IPS-18c (cell line): ENCODE measurements around the gene CHI3L1.

Experiments used
- H3K4me3 ChIP-seq: 2 replicates; pipeline ENCODE4 v1.7.0; 2013; ENCODE audit warnings: low read depth, mild to moderate bottlenecking, low read length, moderate library complexity; ENCODE audit not compliant: insufficient read depth
- H3K9me3 ChIP-seq: one replicate; pipeline ENCODE4 v1.6.1; 2013; ENCODE audit warnings: mild to moderate bottlenecking, low read length, moderate library complexity; ENCODE audit not compliant: control insufficient read depth, insufficient read depth

Gene CHI3L1

DNA sequence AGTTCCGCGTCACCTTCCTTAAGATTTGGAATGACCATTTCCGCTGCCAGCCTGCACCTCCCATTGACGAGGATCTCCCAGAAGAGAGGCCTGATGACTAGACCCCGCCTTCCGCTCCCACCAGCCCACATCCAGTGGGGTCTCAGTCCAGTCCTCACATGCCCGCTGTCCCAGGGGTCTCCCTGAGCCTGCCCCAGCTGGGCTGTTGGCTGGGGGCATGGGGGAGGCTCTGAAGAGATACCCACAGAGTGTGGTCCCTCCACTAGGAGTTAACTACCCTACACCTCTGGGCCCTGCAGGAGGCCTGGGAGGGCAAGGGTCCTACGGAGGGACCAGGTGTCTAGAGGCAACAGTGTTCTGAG lies 20.7 kb downstream of the CHI3L1 start:
- H3K9me3 ChIP-seq = no peaks in the 10 kb centered on the region
- H3K4me3 ChIP-seq = no peak overlapping the region

DNA sequence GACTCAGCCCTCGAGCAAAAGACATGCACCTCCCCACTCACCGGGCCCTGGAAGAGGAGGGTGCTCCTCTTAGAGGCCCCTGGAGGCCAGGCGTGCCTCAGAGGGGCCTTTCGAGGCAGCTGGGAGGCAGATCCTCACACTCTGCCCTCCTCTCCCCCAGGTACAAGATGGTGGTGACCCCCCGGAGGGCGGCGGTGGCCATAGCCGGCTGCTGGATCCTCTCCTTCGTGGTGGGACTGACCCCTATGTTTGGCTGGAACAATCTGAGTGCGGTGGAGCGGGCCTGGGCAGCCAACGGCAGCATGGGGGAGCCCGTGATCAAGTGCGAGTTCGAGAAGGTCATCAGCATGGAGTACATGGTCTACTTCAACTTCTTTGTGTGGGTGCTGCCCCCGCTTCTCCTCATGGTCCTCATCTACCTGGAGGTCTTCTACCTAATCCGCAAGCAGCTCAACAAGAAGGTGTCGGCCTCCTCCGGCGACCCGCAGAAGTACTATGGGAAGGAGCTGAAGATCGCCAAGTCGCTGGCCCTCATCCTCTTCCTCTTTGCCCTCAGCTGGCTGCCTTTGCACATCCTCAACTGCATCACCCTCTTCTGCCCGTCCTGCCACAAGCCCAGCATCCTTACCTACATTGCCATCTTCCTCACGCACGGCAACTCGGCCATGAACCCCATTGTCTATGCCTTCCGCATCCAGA lies 21.3 kb downstream of the CHI3L1 start:
- no peak overlapping the region for H3K4me3 ChIP-seq
- H3K9me3 ChIP-seq = no peaks in the 10 kb centered on the region

DNA sequence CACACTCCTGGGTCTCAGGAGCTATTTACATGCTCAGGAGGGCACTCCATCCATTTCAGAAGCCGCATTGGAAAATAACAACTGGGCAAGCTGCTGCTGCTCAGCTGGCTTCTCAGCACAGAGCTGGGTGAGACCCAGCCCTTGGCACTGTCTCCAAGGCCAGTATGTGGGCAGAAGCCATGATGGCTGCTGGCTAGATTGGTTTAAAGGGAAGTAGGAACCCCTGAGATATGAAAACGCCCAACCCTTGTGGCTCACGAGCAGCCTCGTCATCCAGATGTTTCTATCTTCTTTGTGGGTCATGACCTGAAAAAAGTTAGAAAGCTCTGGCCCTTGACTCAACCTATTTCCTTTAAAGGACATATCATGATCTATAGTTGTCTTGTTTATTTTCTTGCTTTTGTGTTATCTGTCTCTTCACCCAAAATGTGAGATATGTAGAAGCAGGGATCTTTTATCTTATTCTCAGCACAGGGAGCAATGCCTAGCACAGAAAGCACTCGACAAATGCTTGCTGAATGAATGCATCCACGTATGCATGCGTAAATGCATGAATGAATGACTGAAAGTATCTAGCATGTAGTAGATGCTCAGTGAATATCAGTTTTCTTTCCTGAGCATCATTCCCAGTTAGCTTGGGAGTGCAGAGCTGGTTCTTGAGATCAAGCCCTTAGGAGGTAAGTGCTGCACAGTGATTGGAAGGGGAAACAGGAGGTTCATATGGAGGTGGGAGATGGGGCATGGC lies 22.4 kb downstream of the CHI3L1 start:
- no peak overlapping the region for H3K4me3 ChIP-seq
- no peaks in the 10 kb centered on the region for H3K9me3 ChIP-seq

DNA sequence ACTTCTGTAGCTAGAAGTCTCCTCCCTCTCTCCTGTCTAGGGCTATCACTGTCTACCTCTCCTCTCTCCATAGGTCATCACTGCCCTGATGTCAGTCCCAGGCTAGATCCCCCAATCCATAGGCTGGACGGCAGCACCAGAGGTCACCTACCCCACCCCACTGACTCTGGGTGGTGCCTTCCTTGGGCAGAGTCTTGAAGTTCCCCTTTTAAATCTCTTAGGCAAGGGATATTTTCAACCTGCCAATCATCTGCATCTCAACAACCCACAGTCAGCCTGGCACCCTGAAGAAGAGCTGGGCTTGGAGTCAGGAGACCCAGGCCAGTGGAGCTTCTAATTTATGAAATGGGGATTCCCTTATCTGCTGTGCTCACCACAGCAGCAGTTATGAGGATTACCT lies 24.1 kb downstream of the CHI3L1 start:
- H3K4me3 ChIP-seq = no peak overlapping the region
- no peaks in the 10 kb centered on the region for H3K9me3 ChIP-seq

DNA sequence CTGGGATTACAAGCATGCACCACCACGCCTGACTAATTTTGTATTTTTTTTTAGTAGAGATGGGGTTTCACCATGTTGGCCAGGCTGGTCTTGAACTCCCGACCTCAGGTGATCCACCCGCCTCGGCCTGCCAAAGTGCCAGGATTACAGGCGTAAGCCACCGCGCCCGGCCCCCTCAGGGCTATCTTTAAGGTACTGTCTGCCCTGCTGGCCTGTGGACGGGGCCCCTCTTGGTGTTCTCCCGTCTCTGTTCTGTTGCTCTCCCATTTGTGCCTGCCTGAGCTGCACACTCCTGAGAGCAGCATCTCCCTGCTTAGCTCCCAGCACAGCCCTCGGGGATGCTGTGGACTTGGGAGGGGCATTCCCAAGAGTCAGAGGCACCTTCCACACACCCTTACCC lies 24.8 kb downstream of the CHI3L1 start:
- no peak overlapping the region for H3K4me3 ChIP-seq
- H3K9me3 ChIP-seq = no peaks in the 10 kb centered on the region

DNA sequence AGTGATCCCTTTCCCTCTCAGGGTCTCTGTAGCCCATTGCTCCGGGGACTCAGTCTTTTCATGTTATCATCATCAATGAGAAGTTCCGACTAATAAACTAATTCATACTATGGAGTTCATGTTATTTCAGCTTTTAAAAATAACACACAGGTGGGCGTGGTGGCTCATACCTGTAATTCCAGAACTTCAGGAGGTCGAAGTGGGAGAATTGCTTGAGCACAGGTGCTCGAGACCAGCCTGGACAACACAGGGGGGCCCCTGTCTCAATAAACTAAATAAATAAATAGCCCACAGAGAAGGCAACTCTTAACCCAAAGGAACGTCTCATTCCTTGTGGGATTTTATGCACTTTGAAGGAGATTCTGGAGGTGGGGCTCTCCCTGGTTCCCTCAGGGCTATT lies 25.3 kb downstream of the CHI3L1 start:
- Histone ChIP-seq H3K9me3 (no peaks in the 10 kb centered on the region), H3K4me3 (no peak overlapping the region)

DNA sequence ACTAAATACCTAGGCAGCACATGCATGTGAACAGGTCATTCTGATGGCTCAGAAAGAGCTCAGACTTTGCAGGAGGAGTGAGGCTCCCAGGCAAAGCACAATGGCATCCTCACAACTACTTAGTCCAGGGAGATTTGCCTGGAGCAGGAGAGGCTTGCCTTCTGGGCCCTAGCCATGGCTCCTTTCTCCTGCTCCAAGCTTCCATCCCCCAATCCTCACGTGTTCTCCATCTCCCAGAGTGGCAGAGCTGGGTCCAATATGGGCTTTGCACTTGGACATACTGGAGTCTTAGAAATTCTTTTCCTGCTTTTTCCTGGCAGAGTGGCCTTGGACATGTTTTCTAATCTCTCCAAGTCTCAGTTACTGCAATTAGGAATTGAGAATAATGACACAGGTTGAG lies 26.7 kb downstream of the CHI3L1 start:
- Histone ChIP-seq H3K9me3 (no peaks in the 10 kb centered on the region), H3K4me3 (no peak overlapping the region)

DNA sequence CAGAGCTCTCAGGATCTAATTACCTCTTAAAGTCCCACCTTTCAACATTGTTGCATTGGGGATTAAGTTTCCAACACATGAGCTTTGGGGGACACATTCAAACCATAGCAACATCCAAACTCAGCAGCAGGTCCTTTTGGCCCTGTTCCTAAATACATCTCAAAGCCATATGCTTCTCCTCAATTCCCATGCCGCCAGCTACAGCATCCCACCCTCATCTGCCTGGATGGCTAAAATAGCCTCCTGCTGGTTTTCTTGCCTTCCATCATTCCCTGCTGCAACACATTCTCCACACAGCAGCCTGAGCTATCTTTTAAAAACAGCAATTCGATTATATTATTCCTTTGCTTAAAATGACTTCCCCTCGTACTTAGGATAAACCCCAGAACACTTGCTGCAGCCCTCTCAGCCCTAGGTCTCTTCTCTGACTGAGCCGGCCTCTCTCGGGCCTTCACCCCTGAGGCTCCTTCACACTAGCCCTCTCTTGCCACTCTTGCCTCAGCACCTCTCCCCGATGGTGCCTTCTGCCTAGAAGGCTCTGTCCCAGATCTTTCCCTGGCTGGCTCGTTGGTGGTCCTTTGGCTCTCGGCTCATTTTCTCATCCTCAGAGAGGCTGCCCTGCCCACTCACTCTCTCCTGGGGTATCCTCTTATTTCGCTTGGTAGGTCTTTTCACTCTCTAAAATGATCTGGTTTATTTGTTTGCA lies 27.4 kb downstream of the CHI3L1 start:
- no peak overlapping the region for H3K4me3 ChIP-seq

DNA sequence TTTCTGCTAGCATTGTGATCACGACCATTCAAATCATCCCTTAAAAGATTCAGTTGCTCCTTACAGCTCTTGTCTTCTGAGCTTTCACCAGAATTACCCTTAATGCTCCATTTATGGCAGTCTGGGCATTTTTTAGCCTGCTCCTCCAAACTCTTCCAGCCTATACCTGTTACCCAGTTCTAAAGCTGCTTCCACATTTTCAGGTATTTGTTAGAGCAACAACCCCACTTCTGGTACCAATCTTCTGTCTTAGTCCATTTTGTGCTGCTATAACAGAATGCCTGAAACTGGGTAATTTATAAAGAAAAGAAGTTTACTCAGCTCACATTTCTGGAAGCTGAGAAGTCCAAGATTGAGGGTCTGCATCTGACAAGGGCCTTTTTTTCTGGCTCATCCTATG lies 28.1 kb downstream of the CHI3L1 start:
- H3K4me3 ChIP-seq = no peak overlapping the region
- H3K9me3 ChIP-seq = no peaks in the 10 kb centered on the region

More for the DNA sequence above, 27.4 kb downstream of the CHI3L1 start:
- H3K9me3 ChIP-seq = no peaks in the 10 kb centered on the region

DNA sequence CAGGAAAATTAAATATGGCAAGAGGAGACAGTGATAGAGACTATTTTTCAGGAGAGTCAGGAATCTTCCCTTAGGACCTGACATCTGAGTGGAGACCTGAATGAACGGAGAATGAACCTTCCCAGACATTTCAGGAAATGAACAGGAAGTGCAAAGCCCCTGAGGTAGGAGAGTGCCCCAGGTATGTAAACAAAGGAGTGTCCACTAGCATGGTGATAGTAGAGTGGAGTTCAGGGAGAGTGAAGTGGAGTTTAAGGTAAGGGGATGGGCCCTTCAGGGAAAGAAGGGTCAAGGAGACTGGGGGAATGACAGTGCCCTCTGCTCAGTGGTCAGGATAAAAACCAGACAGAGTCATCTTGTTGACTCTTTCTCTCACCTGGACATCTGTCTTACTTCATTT lies 30.2 kb downstream of the CHI3L1 start:
- Histone ChIP-seq H3K4me3 (no peak overlapping the region), H3K9me3 (no peaks in the 10 kb centered on the region)

DNA sequence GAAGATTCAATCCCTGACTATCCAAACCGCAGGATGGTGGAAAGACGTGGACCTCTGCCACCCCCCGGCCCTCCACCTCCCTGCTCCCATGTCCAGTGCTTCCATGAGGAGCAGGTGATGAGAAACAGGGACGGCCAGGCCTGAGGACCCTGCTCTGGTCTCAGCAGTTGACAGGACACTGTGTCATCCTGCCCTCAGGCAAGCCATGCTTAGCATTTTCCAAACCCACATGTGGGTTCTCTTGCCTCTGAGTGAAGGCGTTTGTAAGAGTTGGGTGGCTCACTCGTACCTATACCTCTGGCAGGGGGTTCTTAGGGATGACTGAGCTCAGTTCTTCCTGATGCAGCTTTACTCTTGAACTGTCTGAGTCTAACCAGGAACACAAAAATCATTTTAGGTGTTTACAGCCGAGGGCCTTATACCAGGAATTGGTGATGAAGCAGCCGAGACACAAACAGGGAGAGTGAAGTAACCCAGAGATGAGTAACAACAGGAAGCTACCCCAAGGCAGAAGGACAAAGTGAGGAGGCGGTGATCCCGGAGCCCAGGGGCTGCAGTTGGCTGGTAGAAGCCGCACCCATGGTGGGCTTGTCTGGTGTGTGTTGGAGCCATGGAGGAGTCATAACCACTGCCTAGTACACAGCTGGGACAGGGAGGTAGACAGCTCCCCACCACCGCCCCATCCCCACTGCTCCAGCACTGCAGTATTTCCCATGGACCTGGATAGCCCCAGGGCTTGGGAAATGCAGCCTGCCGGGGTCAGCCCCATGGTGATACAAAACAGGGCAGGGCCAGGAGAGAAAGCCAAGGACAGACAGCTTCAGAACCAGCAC lies 32.3 kb downstream of the CHI3L1 start:
- Histone ChIP-seq H3K9me3 (no peaks in the 10 kb centered on the region), H3K4me3 (no peak overlapping the region)

DNA sequence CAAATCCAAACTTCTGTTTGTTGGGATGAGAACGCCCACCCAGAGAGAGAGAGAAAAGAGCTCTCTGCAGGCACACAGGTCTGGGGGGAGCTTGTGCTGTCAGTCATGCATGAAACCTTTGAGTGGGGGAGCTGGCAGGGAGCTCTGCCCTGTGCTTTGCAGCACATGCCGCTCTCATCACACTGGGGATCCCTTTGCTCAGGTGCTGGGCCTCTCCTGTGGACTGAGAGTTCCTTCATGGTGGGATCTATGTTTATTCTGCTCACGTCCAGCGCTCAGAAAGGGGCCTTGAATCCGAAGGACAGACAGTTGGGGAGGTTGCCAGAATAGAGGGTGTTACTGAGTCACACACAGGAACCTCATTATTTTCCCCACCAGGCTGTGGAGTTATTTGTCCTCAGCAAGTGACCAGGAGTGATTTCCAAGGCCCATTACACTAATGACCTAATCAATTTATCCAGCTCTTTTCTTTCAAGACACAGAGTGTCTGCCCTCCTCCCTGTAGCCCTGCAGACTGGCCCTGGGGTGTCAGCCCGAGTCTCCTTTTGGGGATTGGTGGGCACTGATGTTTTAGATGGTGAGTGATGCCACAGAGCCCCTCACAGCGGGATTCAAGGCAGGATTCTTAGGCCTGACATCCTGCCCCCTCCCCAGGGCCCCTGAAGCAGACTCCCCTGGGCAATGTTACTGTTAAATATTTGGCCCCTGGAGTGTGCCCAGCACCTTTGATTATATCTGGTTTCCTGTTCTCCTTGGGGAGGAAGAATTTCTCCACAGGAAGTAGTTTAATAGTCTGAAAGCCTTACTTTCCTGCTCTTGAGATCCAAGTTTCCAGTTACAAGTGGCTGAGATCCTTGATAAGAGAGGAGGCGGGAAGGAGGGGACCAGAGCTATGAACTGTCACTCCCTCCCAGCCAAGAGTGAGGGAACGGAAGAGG lies 33.2 kb downstream of the CHI3L1 start:
- H3K4me3 ChIP-seq = no peak overlapping the region
- H3K9me3 ChIP-seq = no peaks in the 10 kb centered on the region

DNA sequence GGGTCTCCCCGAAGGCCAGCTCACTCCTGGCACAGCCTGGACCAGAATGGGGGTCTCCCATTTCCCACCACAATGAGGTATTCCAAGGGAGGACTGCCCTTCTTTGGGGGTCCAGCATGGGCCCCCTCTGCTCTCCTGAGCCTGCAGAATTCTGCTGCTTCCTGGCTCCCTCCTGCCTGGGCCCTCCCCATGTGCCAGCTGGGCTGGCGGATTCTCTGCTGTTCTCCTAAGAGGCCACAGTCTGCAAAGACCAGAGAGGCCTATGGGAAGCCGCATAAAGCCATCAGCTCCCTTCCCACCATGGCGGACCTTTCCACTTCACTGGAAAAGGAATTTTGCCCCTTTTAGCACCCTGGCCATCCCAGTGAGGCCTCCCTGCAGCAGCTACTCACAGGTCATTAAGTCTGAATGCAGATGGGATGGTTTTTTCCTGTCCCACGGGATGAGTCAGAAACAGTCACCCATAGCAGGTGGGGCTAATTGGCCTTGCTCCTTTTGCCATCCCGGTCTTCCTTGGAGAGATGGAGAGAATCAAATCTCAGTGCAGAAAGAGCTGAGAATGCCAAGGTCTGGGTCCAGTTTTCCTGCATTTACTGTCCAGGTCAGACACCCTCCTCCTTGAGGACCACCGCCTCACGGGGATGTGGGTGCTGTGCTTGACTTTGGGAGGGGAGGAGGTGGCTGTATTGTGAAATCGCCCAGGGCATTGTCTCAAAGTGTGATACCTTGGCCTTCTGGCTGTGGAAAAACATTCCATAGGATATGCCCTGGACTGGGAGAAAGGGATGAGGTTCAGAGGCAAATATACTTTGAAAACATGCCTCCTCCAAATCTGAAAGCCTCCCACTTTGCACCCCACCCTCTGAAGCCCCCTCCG lies 34.1 kb downstream of the CHI3L1 start:
- no peaks in the 10 kb centered on the region for H3K9me3 ChIP-seq
- no peak overlapping the region for H3K4me3 ChIP-seq

DNA sequence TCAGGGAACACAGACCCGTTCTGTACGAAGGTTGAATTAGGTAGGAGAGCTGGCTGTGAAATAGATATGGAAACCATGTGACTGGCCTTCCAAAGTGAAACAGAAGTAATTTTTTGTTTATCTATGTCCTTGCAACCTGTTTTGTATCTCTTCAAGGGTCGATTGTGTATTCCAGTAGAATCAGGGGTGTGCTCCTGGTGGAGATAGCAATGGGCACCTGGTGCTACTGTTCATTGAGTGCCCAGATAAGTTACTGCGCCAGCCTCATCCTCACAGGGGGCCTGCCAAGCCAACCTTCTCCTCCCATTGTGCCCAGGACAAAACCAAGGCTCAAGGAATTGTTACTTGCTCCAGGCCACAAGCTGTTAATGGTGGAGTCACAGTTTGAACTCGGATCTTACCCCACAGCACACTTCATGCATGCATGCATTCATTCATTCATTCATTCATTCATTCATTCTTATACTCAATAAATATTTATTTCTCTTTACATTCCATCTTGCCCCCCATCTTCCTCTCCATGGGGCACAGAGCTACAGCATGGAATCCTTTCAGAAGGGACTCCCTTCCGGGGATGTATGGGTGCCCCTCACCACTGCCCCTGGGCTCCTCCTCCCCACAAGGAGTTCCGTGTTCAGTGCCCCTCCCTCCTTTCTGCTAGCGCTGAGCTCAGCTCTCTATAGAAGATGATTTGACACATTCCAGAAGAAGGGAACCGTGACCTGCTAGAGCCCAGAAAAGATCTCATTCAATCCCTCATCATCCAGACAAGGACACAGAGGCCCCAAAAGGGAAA lies 34.9 kb downstream of the CHI3L1 start:
- H3K4me3 ChIP-seq = no peak overlapping the region

More for the DNA sequence above, 34.9 kb downstream of the CHI3L1 start:
- no peaks in the 10 kb centered on the region for H3K9me3 ChIP-seq
